Prostate gland (tissue), 2 donors: ENCODE data around the gene AOPEP. TPM values are rescaled to one million over a fixed set of nuclear protein-coding genes. Genes with fewer than 3 reads are reported as not detected.

Experiments
- DNase-seq: peaks from one replicate; pipeline ENCODE4 v3.0.0-alpha.2; 2019; ENCODE audit warnings: low spot score
- H3K27ac ChIP-seq, 2 donors: fragments of 200-600 bp; sonication (generic); 2 replicates each; pipeline ENCODE4 v1.5.1; 2017 to 2019
- H3K27me3 ChIP-seq: fragments of 200-600 bp; sonication (generic); replicated peaks from 2 replicates; pipeline ENCODE4 v1.5.1; 2019; ENCODE audit not compliant: insufficient read depth
- H3K36me3 ChIP-seq, 2 donors: fragments of 200-600 bp; sonication (generic); 1 replicate in 1 of 2; 2 replicates in 1 of 2; pipeline versions ENCODE4 v1.5.1 to v1.8.1; 2017 to 2019
- H3K4me1 ChIP-seq: fragments of 200-600 bp; sonication (generic); replicated peaks from 2 replicates; pipeline ENCODE4 v1.5.1; 2019
- H3K4me3 ChIP-seq, 2 donors: fragments of 200-600 bp; sonication (generic); 2 replicates each; pipeline ENCODE4 v1.5.1; 2017 to 2019
- H3K9me3 ChIP-seq: fragments of 200-600 bp; sonication (generic); 2 replicates; pipeline ENCODE4 v1.5.1; 2017
- POLR2A ChIP-seq: fragments of 450-650 bp; IDR thresholded peaks from one replicate; pipeline ENCODE4 v1.6.1; 2016; ENCODE audit warnings: antibody characterized with exemption, mild to moderate bottlenecking
- POLR2AphosphoS5 ChIP-seq: sonication (generic); formaldehyde crosslinking; IDR thresholded peaks from one replicate; pipeline ENCODE4 v1.6.1; 2017; ENCODE audit warnings: antibody characterized with exemption
- WGBS: methylation state at CpG from one replicate; pipeline ENCODE4 v1.1.5; 2018; 5-methylcytosine and 5-hydroxymethylcytosine counted together
- intact Hi-C: fragments of 100-400 bp; cut with DNase I; formaldehyde crosslinking; loops from one replicate; pipeline ENCODE4 v1.14.2; 2022
- total RNA-seq, 2 donors: library from RNA; depleted of rRNA; stranded (reverse); fragments of >200 nt; gene quantifications; one replicate each; pipeline ENCODE4 v1.1.0, GENCODE V29; 2016
- TF ChIP-seq, protein P1 (sequence below), 4 experiments: fragments of 200-600 bp in 2 of 4; fragments of 450-650 bp in 2 of 4; sonication (generic) in 2 of 4; IDR thresholded peaks; 1 replicate in 3 of 4; 2 replicates in 1 of 4; pipeline ENCODE4 v1.5.1; 2016 to 2019; ENCODE audit warnings: antibody characterized with exemption in 4 of 4, mild to moderate bottlenecking in 2 of 4, moderate library complexity in 2 of 4

The AOPEP gene
- total RNA-seq, 2 donors from 2014 or later, result 107 to 188 TPM

DNA sequence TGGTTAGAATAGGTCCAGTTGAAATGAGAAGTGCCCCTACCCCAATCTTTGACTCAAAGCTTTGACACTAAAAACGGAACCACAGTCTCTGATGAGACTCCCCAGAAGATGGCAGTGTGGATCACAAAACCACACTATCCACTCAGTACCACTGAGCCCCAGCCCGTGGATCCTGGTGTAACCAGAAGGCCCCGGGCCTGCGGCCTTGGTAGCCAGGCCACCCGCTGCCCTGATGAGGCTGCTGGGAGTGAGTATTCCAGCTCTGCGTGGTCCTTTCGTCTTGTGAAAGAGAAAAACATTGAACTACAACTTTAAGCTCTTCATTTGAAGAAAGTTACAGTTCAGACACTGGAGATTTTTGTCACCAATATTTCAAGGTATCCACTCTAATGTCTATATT lies 45.0 kb upstream of the AOPEP start:
- no peaks in the 10 kb centered on the region for H3K9me3 ChIP-seq
- H3K27ac ChIP-seq, result no peak overlapping the region
- TF ChIP-seq POLR2AphosphoS5, result peak; percentile 53
- TF ChIP-seq, protein P1, sequence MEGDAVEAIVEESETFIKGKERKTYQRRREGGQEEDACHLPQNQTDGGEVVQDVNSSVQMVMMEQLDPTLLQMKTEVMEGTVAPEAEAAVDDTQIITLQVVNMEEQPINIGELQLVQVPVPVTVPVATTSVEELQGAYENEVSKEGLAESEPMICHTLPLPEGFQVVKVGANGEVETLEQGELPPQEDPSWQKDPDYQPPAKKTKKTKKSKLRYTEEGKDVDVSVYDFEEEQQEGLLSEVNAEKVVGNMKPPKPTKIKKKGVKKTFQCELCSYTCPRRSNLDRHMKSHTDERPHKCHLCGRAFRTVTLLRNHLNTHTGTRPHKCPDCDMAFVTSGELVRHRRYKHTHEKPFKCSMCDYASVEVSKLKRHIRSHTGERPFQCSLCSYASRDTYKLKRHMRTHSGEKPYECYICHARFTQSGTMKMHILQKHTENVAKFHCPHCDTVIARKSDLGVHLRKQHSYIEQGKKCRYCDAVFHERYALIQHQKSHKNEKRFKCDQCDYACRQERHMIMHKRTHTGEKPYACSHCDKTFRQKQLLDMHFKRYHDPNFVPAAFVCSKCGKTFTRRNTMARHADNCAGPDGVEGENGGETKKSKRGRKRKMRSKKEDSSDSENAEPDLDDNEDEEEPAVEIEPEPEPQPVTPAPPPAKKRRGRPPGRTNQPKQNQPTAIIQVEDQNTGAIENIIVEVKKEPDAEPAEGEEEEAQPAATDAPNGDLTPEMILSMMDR (IDR thresholded peaks at IDR 0.05), result peak in 3 of 4 experiments; percentile 72 to 82 (median 80)
- no peak for TF ChIP-seq POLR2A
- no peak overlapping the region for H3K4me3 ChIP-seq
- intact Hi-C loops, result loop anchor here (2.0 to 10.0 kb wide), 2 partner anchors 113 to 449 kb away; no protein-coding TSS in a partner anchor
- H3K36me3 ChIP-seq, result no peaks in the 10 kb centered on the region
- peak; percentile 70 for DNase-seq
- no peaks in the 10 kb centered on the region for H3K27me3 ChIP-seq
- WGBS, result 4% methylated on average over 7 of the region's 7 CpGs
- H3K4me1 ChIP-seq, result no peaks in the 10 kb centered on the region

- no peak overlapping the region for H3K4me3 ChIP-seq
- TF ChIP-seq POLR2AphosphoS5, result no peak
- no peak for TF ChIP-seq POLR2A
- TF ChIP-seq, protein P1 (IDR thresholded peaks at IDR 0.05), result no peak
- H3K36me3 ChIP-seq, result no peaks in the 10 kb centered on the region
- no peaks in the 10 kb centered on the region for H3K27me3 ChIP-seq
- WGBS, result 92% methylated on average over 2 of the region's 2 CpGs
- intact Hi-C loops, result loop anchor here (10.0 kb wide), 1 partner anchor 109 kb away; no protein-coding TSS in a partner anchor
- no peaks in the 10 kb centered on the region for H3K9me3 ChIP-seq
- H3K4me1 ChIP-seq, result no peaks in the 10 kb centered on the region
- DNase-seq, result no peak
- no peak overlapping the region for H3K27ac ChIP-seq
These were observed 41.1 kb upstream of the AOPEP start for GRCh38 chr9:94685359-94685758.

GRCh38 chr9:94687451-94687850 lies 39.0 kb upstream of the AOPEP start:
- intact Hi-C loops, result loop anchor here (10.0 kb wide), 1 partner anchor 107 kb away; no protein-coding TSS in a partner anchor
- DNase-seq, result no peak

DNA sequence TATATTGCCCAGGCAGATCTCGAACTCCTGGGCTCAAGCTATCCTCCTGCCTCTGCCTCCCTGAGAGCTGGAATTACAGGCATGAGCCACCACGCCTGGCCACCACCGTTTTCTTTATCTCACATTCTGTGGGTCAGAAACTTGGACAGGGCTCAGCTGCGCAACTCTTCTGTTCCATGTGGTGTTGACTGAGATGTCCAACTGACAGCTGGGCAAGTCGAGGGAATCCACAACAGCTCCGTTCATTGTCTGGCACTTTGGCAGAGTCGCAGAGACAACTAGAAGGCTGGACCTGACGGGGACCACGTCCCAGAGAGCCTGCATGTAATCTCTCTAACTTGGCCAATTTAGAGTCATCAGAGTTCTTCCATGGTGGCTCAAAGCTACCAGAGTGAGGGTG lies 36.2 kb upstream of the AOPEP start:
- intact Hi-C loops, result no loop called here
- Histone ChIP-seq H3K4me1 (peaks cover 4% of the 10 kb centered on the region), H3K27ac (no peak overlapping the region), H3K4me3 (no peak overlapping the region), H3K27me3 (no peaks in the 10 kb centered on the region), H3K36me3 (no peaks in the 10 kb centered on the region), H3K9me3 (no peaks in the 10 kb centered on the region)
- TF ChIP-seq, protein P1 (IDR thresholded peaks at IDR 0.05), result no peak
- no peak for TF ChIP-seq POLR2A
- TF ChIP-seq POLR2AphosphoS5, result no peak
- DNase-seq, result no peak
- WGBS, result 93% methylated on average over 9 of the region's 9 CpGs

More at GRCh38 chr9:94687451-94687850, 39.0 kb upstream of the AOPEP start:
- WGBS, result 35% methylated on average over 2 of the region's 2 CpGs
- Histone ChIP-seq H3K27ac (no peak overlapping the region), H3K4me1 (no peaks in the 10 kb centered on the region), H3K4me3 (no peak overlapping the region), H3K36me3 (no peaks in the 10 kb centered on the region), H3K27me3 (no peaks in the 10 kb centered on the region), H3K9me3 (no peaks in the 10 kb centered on the region)
- TF ChIP-seq POLR2A, result no peak
- TF ChIP-seq, protein P1 (IDR thresholded peaks at IDR 0.05), result no peak
- TF ChIP-seq POLR2AphosphoS5, result no peak

DNA sequence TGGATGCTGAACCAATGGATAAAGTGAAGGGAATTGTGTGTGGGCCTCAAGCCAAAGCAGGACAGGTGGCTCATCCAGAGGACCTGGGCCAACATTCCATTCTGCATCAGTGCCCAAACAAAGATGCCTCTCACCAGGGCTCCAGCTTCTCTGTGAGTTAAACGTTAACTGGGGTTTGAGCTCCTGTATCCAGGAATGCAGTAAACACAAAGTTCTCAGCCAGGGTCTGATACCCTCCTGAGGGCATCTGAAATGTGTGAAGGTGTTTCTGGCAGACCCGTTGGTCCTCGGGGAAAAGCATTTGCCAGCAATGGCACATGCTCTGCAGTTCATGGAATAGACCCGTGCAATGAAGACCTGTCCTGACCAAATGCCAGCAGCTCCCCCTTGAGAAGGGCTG lies 33.9 kb upstream of the AOPEP start:
- Histone ChIP-seq H3K4me3 (no peak overlapping the region), H3K27me3 (no peaks in the 10 kb centered on the region), H3K36me3 (no peaks in the 10 kb centered on the region), H3K9me3 (no peaks in the 10 kb centered on the region), H3K27ac (no peak overlapping the region), H3K4me1 (peaks cover 4% of the 10 kb centered on the region)
- no peak for DNase-seq
- intact Hi-C loops, result no loop called here
- 39% methylated on average over 4 of the region's 4 CpGs for WGBS
- TF ChIP-seq POLR2A (no peak), POLR2AphosphoS5 (no peak)
